ENCODE results near the gene ZNRF3. TPM values are rescaled to one million over a fixed set of nuclear protein-coding genes. Genes with fewer than 3 reads are reported as not detected.

Gene ZNRF3
- total and polyA plus RNA-seq, 7 donors, result 0.23 to 13.6 (median 8.9) TPM

DNA sequence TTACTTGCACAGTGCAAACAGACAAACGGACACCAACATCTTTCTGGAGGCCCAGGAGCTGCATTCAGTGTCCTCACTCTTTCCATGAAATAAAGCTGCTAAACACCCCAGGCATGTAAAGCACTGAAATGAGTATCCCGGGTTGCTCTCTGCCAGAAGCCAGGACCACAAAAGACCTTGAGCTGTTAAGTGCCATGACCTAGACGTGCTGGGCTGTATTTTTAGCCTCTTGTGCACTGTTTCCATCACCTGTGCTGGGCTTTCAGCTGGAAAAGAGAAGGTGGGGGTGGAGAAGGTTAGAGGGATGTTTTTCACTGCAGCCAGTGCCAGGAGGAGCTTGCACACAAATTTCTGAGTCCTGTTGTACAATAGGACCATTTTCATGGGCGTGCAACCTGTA lies 186.1 kb downstream of the ZNRF3 start:
- no peak overlapping the region for H3K27ac ChIP-seq
- no peak overlapping the region for H3K4me3 ChIP-seq
- H3K36me3 ChIP-seq, result no peaks in the 10 kb centered on the region
- no peaks in the 10 kb centered on the region for H3K27me3 ChIP-seq
- 83 to 85% methylated on average over 4 of the region's 4 CpGs for WGBS, 2 donors
- DNase-seq, result no peak
- no peaks in the 10 kb centered on the region for H3K9me3 ChIP-seq
- intact Hi-C loops (cut with DNase I), result no loop called here
- H3K4me1 ChIP-seq, result peaks cover 0 to 31% (median 28%) of the 10 kb centered on the region in 4 donors
- TF ChIP-seq POLR2AphosphoS5 (IDR thresholded peaks at IDR 0.05) (no peak), EP300 (IDR thresholded peaks at IDR 0.05) (no peak), POLR2A (IDR thresholded peaks at IDR 0.05) (no peak)
- TF ChIP-seq, protein P1, sequence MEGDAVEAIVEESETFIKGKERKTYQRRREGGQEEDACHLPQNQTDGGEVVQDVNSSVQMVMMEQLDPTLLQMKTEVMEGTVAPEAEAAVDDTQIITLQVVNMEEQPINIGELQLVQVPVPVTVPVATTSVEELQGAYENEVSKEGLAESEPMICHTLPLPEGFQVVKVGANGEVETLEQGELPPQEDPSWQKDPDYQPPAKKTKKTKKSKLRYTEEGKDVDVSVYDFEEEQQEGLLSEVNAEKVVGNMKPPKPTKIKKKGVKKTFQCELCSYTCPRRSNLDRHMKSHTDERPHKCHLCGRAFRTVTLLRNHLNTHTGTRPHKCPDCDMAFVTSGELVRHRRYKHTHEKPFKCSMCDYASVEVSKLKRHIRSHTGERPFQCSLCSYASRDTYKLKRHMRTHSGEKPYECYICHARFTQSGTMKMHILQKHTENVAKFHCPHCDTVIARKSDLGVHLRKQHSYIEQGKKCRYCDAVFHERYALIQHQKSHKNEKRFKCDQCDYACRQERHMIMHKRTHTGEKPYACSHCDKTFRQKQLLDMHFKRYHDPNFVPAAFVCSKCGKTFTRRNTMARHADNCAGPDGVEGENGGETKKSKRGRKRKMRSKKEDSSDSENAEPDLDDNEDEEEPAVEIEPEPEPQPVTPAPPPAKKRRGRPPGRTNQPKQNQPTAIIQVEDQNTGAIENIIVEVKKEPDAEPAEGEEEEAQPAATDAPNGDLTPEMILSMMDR (IDR thresholded peaks at IDR 0.05), result no peak

DNA sequence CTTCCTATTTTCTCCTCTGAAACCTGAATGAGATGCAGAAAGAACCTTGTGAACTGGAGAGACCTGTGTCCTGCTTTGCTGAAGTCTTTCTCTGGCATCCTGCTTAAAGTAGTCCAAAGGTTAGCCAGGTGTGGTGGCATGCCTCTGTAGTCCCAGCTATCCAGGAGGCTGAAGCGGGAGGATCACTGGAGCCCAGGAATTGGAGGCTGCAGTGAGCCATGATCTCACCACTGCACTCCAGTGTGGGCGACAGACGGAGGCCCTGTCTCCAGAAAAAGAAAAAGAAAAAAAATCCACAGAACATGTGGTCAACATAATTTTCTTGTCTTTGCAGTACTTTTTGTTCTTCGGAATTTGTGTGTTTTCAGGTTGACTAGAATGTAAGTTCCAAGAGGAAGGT lies 187.1 kb downstream of the ZNRF3 start:
- WGBS, 2 donors, result 83 to 92% methylated on average over 4 of the region's 4 CpGs
- no peak for DNase-seq
- Histone ChIP-seq H3K27me3 (no peaks in the 10 kb centered on the region), H3K9me3 (no peaks in the 10 kb centered on the region), H3K4me3 (no peak overlapping the region), H3K36me3 (no peaks in the 10 kb centered on the region), H3K27ac (no peak overlapping the region), H3K4me1 (peaks cover 0 to 31% (median 29%) of the 10 kb centered on the region in 4 donors)
- intact Hi-C loops (cut with DNase I), result loop anchor here (10.0 kb wide), 1 partner anchor 174 kb away; no protein-coding TSS in a partner anchor
- TF ChIP-seq POLR2A (IDR thresholded peaks at IDR 0.05) (no peak), POLR2AphosphoS5 (IDR thresholded peaks at IDR 0.05) (no peak), EP300 (IDR thresholded peaks at IDR 0.05) (no peak)
- TF ChIP-seq, protein P1 (IDR thresholded peaks at IDR 0.05), result no peak

DNA sequence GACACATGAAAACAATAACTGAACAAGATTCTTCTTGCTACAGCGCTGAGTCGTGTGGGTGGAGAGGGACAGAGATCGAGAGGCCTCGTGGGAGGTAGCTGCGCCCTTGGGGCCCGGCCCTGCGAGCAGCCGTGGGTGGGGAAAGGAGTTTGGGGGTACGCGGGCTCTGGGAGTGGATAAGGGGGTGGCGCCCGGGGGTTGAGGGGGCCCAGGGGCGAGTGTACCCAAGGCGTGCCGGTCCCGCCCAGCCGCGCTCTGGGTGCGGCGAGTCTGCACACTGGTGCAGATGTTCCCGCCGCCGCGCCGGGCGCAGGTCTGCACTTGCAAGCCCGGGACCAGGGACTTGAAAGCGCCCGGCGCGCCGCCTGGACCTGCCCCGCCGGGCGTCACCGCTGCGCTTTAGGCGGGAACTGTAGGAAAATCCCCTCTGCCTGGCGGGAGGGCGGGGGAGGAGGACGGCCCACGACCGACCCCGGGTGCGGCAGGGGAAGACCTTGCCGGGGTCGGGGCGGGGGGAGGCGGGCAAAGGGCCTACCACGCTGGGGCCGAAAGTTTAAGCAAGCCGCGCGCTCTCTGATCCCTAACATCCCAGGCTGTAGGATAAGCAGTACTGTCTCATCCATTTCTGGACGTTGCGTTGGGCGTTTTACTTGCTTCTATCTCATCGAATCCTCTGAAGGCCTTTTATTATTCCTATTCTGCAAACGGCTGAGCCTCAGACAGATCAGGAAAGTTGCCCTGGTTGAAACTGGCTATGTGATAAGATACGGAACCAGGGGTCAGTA lies 188.1 kb downstream of the ZNRF3 start:
- TF ChIP-seq POLR2AphosphoS5 (IDR thresholded peaks at IDR 0.05) (no peak), POLR2A (IDR thresholded peaks at IDR 0.05) (no peak), EP300 (IDR thresholded peaks at IDR 0.05) (no peak)
- TF ChIP-seq, protein P1 (IDR thresholded peaks at IDR 0.05), result no peak
- DNase-seq, result peak; percentile 75
- H3K4me3 ChIP-seq, result peak overlapping the region in 3 of 4 donors; percentile 35 to 46 (median 45)
- H3K4me1 ChIP-seq, result peaks cover 0 to 31% (median 29%) of the 10 kb centered on the region in 4 donors
- intact Hi-C loops (cut with DNase I), result loop anchor here (10.0 kb wide), 1 partner anchor 173 kb away; no protein-coding TSS in a partner anchor
- no peaks in the 10 kb centered on the region for H3K9me3 ChIP-seq
- H3K27ac ChIP-seq, result no peak overlapping the region
- H3K27me3 ChIP-seq, result no peaks in the 10 kb centered on the region
- 2% methylated on average over 60 of the region's 60 CpGs for WGBS, 2 donors
- no peaks in the 10 kb centered on the region for H3K36me3 ChIP-seq

DNA sequence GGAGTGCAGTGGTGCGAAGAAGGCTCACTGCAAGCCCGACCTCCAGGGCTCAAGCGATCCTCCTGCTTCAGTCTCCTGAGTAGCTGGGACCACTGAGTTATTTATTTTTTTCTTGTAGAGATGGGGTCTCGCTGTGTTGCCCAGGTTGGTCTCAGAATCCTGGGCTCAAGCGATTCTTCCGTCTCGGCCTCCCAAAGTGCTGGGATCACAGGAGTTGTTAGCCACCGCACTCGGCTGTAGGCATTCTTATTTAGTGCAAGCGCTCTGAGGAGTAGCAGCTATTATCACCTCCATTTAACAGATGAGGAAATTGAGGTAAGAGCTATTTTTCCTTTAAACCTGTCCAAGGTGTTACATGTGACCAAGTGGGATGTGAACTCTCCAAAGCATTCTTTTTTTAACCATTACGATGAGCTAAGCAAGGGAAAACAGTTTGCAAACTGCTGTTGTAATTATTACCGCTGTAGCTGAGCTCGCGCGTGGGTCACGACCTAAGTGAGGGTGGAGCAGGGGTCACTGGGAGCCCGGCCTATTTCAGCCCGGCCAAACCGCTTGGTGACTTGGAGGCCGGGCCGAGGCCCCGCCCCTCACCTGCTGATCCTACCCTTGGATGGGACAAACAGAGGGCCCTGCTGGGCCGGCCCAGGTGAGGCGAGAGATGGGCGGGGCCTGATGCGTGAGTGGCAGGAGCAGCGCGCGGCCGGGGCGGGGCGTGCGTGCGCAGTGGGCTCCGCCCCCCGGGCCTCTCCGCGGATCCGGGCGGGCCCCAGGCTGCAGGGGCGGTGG lies 189.0 kb downstream of the ZNRF3 start:
- peak; percentile 90 for DNase-seq
- Histone ChIP-seq H3K27ac (peak overlapping the region in 1 of 4 donors; percentile 45), H3K36me3 (no peaks in the 10 kb centered on the region), H3K9me3 (no peaks in the 10 kb centered on the region), H3K27me3 (no peaks in the 10 kb centered on the region), H3K4me1 (peaks cover 0 to 31% (median 29%) of the 10 kb centered on the region in 4 donors), H3K4me3 (peak overlapping the region; percentile 34 to 85 (median 68))
- TF ChIP-seq EP300 (IDR thresholded peaks at IDR 0.05) (no peak), POLR2A (IDR thresholded peaks at IDR 0.05) (no peak), POLR2AphosphoS5 (IDR thresholded peaks at IDR 0.05) (no peak)
- TF ChIP-seq, protein P1 (IDR thresholded peaks at IDR 0.05), result no peak
- 20 to 22% methylated on average over 41 of the region's 41 CpGs for WGBS, 2 donors
- intact Hi-C loops (cut with DNase I), result loop anchor here (10.0 kb wide), 1 partner anchor 172 kb away; no protein-coding TSS in a partner anchor
